ENCODE measurements around the gene CDH6.

GRCh38 chr5:31156631-31157160 is 36.8 kb upstream of the CDH6 start:
- TF ChIP-seq CTCF (IDR thresholded peaks at IDR 0.05; ENCODE audit: low read depth, low read length): no peak
- TF ChIP-seq MYC (IDR thresholded peaks at IDR 0.05; ENCODE audit: low read depth, low read length): no peak
- TF ChIP-seq POLR2A (IDR thresholded peaks at IDR 0.05; ENCODE audit: extremely low read depth, insufficient read length): no peak
- TF ChIP-seq MAX (IDR thresholded peaks at IDR 0.05; ENCODE audit: low read depth, low read length): no peak

All from NB4 (cell line).